Kidney glomerular epithelial cell (primary cell): ENCODE results near the gene SCAF1.
"Not testable (repeated sequence)": the region's sequence is repeated elsewhere in the genome, so short reads cannot be mapped to it uniquely, and the experiment has no call there.

Experiments used
- DNase-seq: peaks from one replicate; lab custom pipeline; 2025; lab: John Stamatoyannopoulos, UW

Gene SCAF1

GRCh38 chr19:49616532-49616931, 25.5 kb upstream of the SCAF1 start:
- DNase-seq: no peak

DNA sequence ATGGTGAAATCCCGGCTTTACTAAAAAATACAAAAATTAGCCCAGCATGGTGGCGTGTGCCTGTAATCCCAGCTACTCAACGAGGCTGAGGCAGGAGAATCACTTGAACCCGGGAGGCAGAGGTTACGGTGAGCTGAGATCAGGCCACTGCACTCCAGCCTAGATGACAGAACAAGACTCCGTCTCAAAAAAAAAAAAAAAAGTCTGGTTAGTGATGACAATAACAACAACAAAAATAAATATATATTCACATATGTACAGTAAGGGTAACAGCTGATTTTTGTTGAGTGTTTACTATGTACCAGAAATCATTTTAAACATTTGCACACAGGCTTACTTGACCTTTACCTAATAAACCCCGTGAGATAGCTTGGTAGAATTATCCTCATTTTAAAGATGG, 25.1 kb upstream of the SCAF1 start:
- DNase-seq: no peak

- DNase-seq: not testable (repeated sequence)
Measured at GRCh38 chr19:49617860-49618259, 24.1 kb upstream of the SCAF1 start.

- DNase-seq: no peak
Measured at GRCh38 chr19:49624967-49625910, 16.8 kb upstream of the SCAF1 start.

DNA sequence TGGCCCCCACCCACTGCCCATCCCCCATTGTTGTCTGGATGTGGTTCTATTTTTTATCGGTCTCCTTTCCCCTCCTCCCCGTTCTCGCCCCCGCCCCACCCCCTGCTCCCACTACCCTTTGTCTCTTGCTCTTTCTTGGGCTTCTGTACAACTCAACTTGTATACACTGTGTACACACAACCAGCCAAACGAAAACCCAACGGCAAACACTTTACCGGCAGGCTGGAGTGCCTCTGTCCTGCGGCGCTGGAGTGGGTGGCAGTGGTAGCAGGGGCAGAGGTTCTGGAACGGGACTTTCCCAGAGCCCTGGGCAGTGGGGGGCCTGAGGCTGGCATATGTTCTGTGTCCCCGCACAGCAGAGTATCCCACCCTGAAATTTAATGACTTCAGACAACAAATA, 15.8 kb upstream of the SCAF1 start:
- DNase-seq: no peak

DNA sequence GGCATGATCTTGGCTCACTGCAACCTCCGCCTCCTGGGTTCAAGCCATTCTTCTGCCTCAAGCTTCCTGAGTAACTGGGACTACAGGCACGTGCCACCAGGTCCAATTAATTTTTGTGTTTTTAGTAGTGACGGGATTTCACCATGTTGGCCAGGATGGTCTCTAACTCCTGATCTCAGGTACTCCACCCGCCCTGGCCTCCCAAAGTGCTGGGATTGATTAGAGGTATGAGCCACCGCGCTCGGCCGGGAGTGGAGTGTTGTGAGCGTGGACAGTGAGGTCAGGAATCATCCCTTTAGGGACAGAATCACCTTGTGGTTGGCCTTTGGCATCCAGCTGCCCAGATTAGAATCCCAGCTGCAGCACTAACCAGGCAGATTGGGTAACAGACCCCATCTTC, 12.3 kb upstream of the SCAF1 start:
- no peak for DNase-seq

- DNase-seq: no peak
Measured at GRCh38 chr19:49631014-49631588, 10.9 kb upstream of the SCAF1 start.

DNA sequence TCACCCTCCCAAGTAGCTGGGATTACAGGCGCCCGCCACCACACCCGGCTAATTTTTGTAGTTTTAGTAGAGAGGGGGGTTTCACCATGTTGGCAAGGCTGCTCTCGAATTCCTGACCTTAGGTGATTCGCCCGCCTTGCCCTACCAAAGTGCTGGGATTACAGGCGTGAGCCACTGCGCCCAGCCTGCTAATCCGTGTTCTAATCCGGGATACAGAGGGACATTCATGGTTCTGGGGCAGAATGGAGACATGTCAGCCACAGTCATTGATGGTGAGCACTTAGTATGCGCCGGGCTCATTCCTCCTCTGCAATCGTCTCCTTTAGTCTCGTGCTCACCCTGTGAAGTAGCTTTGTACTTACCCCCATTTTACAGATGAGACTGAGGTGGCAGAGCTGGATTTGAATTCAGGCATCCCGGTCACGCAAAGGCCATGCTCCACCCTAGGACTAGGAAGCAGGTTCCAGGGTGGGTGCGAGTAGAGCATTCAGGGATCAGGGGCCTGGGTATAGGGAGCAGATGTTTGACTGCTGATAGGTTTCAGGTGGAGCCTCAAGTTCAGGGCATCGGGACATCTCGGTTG, 10.3 kb upstream of the SCAF1 start:
- DNase-seq: no peak

DNA sequence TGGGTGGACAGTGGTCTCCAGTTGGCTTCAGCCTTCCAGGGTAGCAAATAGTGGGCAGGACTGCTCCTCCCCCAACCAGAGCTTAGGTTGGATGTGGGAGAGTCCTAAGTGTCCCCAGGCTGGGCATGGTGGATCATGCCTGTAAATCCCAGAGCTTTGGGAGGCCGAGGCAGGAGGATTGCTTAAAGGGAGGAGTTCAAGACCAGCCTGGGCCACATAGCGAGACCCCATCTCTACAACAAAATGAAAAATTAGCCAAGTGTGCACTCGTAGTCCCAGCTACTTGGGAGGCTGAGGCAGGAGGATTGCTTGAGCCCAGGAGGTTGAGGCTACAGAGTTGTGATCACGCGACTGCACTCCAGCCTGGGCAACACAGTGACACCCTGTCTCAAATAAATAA, 9.4 kb upstream of the SCAF1 start:
- no peak for DNase-seq

- not testable (repeated sequence) for DNase-seq
Measured at GRCh38 chr19:49633273-49633672, 8.7 kb upstream of the SCAF1 start.

DNA sequence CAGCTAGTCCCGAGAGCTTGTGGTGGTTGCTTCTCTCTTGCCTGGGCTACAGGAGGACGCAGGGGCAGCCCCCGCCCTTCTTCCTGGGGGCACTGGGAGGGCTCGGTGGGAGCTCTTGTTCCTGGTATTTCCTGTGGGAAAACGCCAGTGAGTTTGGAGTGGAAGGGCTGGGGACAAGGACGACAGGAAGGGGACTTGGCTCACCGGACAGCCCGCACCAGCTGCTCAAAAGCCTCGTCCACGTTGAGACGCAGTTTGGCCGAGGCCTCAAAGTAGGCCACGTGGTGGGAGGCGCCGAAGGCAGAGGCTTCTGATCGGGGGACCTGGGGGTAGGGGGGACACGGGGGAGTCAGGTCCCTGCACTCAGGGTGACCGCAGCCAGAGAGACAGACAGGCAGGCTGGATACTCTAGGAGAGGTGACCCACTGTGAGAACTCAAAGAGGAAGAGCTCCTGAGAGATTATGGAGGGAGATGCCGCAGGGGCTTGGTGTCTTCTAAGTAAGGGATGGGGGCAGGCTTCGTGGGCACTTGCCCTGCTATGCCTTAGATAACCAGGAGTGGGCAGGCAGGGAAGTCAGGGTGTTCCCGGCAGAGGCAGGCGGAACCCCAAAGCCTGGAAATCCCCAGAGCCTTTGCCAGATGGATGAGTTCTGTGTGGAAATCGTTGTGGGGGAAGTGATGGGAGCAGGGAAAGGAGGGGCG, 6.3 kb upstream of the SCAF1 start:
- DNase-seq: no peak

- no peak for DNase-seq
Measured at GRCh38 chr19:49636233-49636932, 5.6 kb upstream of the SCAF1 start.

DNA sequence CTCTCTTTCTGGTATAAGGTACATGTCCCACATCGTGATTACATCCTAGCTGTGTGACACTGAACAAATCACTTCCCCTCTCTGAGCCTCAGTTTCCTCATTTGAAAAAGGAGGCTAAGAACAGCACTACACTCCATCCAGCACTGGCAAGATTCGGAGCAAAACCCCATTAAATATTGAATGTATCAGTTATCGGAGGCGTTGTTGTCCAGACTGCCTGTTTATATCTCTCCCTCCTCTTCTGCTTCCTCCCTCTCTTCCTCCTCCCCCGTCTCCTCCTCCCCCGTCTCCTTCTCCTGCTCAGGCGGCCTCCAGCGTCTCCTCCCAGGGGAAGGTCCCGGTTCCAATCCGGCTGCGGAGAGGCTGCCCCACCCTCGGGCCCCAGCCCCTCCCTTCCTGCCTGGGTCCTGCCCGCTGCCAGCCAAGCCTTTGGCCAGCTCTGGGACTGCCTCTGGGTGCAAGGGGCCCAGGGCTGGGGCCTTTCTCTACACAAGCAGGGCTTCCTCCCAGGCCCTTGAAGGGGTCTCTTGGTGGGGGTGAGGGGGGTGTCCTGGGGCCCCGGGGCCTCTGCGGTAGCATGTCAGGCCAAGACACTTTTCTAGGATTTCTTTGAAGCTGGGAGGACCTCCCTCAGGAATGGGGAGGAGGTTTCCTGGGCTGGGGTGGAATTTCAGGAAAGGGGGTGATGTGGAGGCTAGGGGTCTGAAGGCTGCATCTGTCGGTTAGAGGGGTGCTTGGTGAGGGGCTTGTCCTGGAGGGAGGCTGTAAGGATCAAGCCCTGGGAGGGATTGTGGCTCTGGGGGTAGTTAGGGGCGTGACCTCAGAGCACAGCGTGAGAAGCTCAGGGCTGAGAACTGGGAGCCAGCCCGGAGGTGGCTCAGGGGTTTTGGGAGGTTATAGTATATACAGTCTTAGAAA, 3.9 kb upstream of the SCAF1 start:
- peak; percentile 39 for DNase-seq

GRCh38 chr19:49639401-49640112, 2.5 kb upstream of the SCAF1 start:
- DNase-seq: no peak

- peak; percentile 100 for DNase-seq
Measured at GRCh38 chr19:49640113-49640898, 1.7 kb upstream of the SCAF1 start, which contains the start of gene RRAS. RRAS (minus strand) TSS chr19:49640143; CDS start chr19:49640098, 45 bp downstream.

DNA sequence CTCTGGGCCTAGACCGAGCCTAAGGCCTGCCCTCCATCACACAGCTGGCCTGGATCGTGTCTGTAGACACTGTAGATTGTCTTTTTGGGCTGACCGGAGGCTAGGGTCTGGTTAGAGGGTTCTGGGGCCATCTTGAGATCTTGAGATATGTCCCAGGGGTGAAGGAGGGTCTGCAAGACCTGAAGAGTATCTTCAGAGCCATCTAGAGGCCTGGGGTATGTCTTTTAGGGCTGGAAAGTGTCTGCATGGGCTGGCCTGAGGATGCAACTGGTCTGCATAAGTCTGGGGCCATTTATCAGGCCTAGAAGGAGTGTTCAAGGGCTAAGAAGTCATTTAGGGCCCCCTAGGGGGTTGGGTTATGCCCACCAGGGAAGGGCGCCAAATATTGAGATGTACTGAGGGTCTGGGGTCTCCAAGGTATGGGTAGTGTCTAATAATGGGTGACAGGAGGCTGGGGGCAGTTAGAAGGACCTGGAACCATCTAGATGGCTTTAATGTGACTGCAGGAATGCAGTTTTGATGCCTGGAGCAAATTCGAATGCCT, 555 bp downstream of the SCAF1 start:
- no peak for DNase-seq

- no peak for DNase-seq
Measured at GRCh38 chr19:49643466-49643865, 1.5 kb downstream of the SCAF1 start.

- no peak for DNase-seq
Measured at GRCh38 chr19:49645592-49645991, 3.6 kb downstream of the SCAF1 start.

DNA sequence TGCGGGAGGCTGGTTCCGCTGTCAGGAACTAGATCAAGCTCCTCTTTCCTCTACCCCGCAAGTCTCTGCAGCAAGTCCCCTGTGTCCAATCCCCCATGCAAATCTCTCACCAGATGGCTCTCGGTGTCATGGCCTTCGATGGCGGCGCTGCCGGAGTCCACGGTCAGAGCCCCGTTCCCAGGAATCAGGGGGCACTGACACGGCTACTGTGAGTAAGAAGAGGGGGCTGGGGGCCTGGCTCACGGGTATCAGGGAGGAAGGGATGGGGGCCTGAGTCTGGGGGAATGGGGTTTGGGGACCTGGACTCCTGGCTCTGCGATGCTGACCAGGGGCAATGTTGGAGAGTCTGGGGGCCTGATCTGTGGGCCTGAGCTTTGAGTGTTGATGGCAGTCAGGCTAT, 4.0 kb downstream of the SCAF1 start:
- no peak for DNase-seq
